ENCODE measurements around the gene FASTKD3.
A peak's percentile ranks its signal among the peaks of the same experiment; 100 is the strongest.

FASTKD3 gene

GRCh38 chr5:7878381-7878873 is 9.6 kb upstream of the FASTKD3 start:
- no peak for DNase-seq

GRCh38 chr5:7877851-7878250 is 9.0 kb upstream of the FASTKD3 start:
- DNase-seq = no peak

GRCh38 chr5:7876867-7877266 is 8.0 kb upstream of the FASTKD3 start:
- no peak for DNase-seq

- no peak for DNase-seq
Observed at GRCh38 chr5:7875151-7875550, 6.3 kb upstream of the FASTKD3 start.

GRCh38 chr5:7874639-7875038 is 5.8 kb upstream of the FASTKD3 start:
- no peak for DNase-seq

GRCh38 chr5:7873216-7873615 is 4.4 kb upstream of the FASTKD3 start:
- no peak for DNase-seq

GRCh38 chr5:7872517-7873130 is 3.8 kb upstream of the FASTKD3 start:
- DNase-seq = no peak

GRCh38 chr5:7871653-7872052 is 2.8 kb upstream of the FASTKD3 start:
- DNase-seq = no peak

GRCh38 chr5:7869474-7870136 is 774 bp upstream of the FASTKD3 start:
- peak; percentile 18 for DNase-seq

- no peak for DNase-seq
Observed at GRCh38 chr5:7868427-7868772, 431 bp downstream of the FASTKD3 start.

- DNase-seq = no peak
Observed at GRCh38 chr5:7867260-7867659, 1.6 kb downstream of the FASTKD3 start.

- DNase-seq = no peak
Observed at GRCh38 chr5:7866196-7866595, 2.6 kb downstream of the FASTKD3 start.

GRCh38 chr5:7857926-7858632 is 10.8 kb downstream of the FASTKD3 start:
- no peak for DNase-seq

- no peak for DNase-seq
Observed at GRCh38 chr5:7857361-7857760, 11.5 kb downstream of the FASTKD3 start.

- no peak for DNase-seq
Observed at GRCh38 chr5:7856855-7857254, 12.0 kb downstream of the FASTKD3 start.

- no peak for DNase-seq
Observed at GRCh38 chr5:7855611-7856010, 13.2 kb downstream of the FASTKD3 start.

GRCh38 chr5:7852988-7853387 is 15.8 kb downstream of the FASTKD3 start:
- DNase-seq = no peak

GRCh38 chr5:7852542-7852941 is 16.3 kb downstream of the FASTKD3 start:
- DNase-seq = no peak

- no peak for DNase-seq
Observed at GRCh38 chr5:7851617-7852289, 17.1 kb downstream of the FASTKD3 start.

GRCh38 chr5:7851240-7851592 is 17.6 kb downstream of the FASTKD3 start:
- DNase-seq = no peak

GRCh38 chr5:7850395-7851239 is 18.2 kb downstream of the FASTKD3 start, which contains the start of gene CFAP90:
TSS of gene CFAP90 (minus strand) at chr5:7851133. CDS start at chr5:7851021, 112 bp downstream.
- peak; percentile 47 for DNase-seq

GRCh38 chr5:7849681-7850394 is 19.0 kb downstream of the FASTKD3 start:
- DNase-seq = no peak
